Stimulated activated CD4-positive, alpha-beta T cell treated with anti-CD3 and anti-CD28 coated beads, Interleukin-2, amount 100 ng/mL, for 48 hours (primary cell): Measurements from ENCODE around the gene DHX16.
A peak's percentile ranks its signal among the peaks of the same experiment; 100 is the strongest.

Source experiments
- DNase-seq, 2 donors: peaks; one replicate each; pipeline ENCODE4 v3.0.0-alpha.2; 2020

The DHX16 gene

GRCh38 chr6:30626484-30627366 is 46.1 kb downstream of the DHX16 start, which contains the start of gene ATAT1:
Gene ATAT1 (plus strand): TSS chr6:30626874.
- peak; percentile 78 to 81 for DNase-seq

- no peak for DNase-seq
Observed at GRCh38 chr6:30625511-30625910, 47.3 kb downstream of the DHX16 start.

GRCh38 chr6:30619561-30619960 is 53.2 kb downstream of the DHX16 start:
- DNase-seq: no peak

- DNase-seq: no peak
Observed at GRCh38 chr6:30618270-30618797, 54.5 kb downstream of the DHX16 start.

- peak; percentile 92 to 93 for DNase-seq
Observed at GRCh38 chr6:30617565-30618269, 55.1 kb downstream of the DHX16 start, which contains the start of gene MRPS18B. Gene MRPS18B (plus strand): TSS chr6:30617840. CDS start chr6:30617866, 26 bp downstream.

- peak; percentile 95 to 97 for DNase-seq
Observed at GRCh38 chr6:30616811-30617564, 55.8 kb downstream of the DHX16 start, which contains the start of gene PPP1R10. Gene PPP1R10 (minus strand): TSS chr6:30617243. CDS start chr6:30609944, 7,299 bp downstream.

GRCh38 chr6:30615958-30616810 is 56.6 kb downstream of the DHX16 start:
- DNase-seq: no peak

- DNase-seq: no peak
Observed at GRCh38 chr6:30615219-30615957, 57.4 kb downstream of the DHX16 start.

GRCh38 chr6:30614843-30615218 is 58.0 kb downstream of the DHX16 start:
- peak; percentile 69 to 72 for DNase-seq

GRCh38 chr6:30614044-30614842 is 58.6 kb downstream of the DHX16 start:
- DNase-seq: no peak

- DNase-seq: no peak
Observed at GRCh38 chr6:30613251-30614043, 59.4 kb downstream of the DHX16 start.

- DNase-seq: no peak
Observed at GRCh38 chr6:30612687-30613248, 60.0 kb downstream of the DHX16 start.

- no peak for DNase-seq
Observed at GRCh38 chr6:30612213-30612612, 60.6 kb downstream of the DHX16 start.

GRCh38 chr6:30611856-30612194 is 61.0 kb downstream of the DHX16 start:
- DNase-seq: no peak

- DNase-seq: no peak
Observed at GRCh38 chr6:30611150-30611855, 61.5 kb downstream of the DHX16 start.

- DNase-seq: no peak
Observed at GRCh38 chr6:30610065-30610464, 62.7 kb downstream of the DHX16 start.

- no peak for DNase-seq
Observed at GRCh38 chr6:30603961-30604360, 68.8 kb downstream of the DHX16 start.
